Forelimb muscle (tissue), 1 donor: ENCODE data around the gene GOLGA8R. TPM values are rescaled to one million over a fixed set of nuclear protein-coding genes. Genes with fewer than 3 reads are reported as not detected.

Experiments used
- polyA plus RNA-seq: library from polyadenylated mRNA; unstranded; fragments of 120-200 nt; gene quantifications from one replicate; pipeline ENCODE4 v1.2.1, GENCODE V29; 2013; ENCODE audit not compliant: insufficient read length

GOLGA8R gene
- polyA plus RNA-seq, 1 donor = 9.1 TPM

Other genes with a start within 250 kb of the GOLGA8R start
- 2.3 TPM for gene CHRFAM7A, start 20.7 kb downstream of the GOLGA8R start, polyA plus RNA-seq
- gene GOLGA8Q, start 137.8 kb upstream of the GOLGA8R start, polyA plus RNA-seq = 2.0 TPM
- gene GOLGA8H, start 189.8 kb upstream of the GOLGA8R start, polyA plus RNA-seq = 0.81 TPM